Panc1 (cell line): ENCODE measurements around the gene ZNF738. TPM values are rescaled to one million over a fixed set of nuclear protein-coding genes. Genes with fewer than 3 reads are reported as not detected.

Source experiments
- ATAC-seq: fragments of 200-7000 bp; cut with Tn5 transposase; 2 replicates; pipeline ENCODE4 v1.9.1; 2020; ENCODE audit warnings: mild to moderate bottlenecking, moderate library complexity
- BruUV-seq: library from RNA; stranded (reverse); fragments of 400-500 nt; replicated peaks from 2 replicates; lab custom pipeline; 2021; lab: Mats Ljungman, UMichigan
- CTCF ChIA-PET: fragments of 300-600 bp; sonication (Branson Sonifier 250); formaldehyde crosslinking; loops from one replicate; lab custom pipeline; 2022; ENCODE audit warnings: antibody characterized with exemption; lab: Charles Lee
- POLR2A ChIA-PET: fragments of 300-600 bp; sonication (Branson Sonifier 250); formaldehyde crosslinking; loops from one replicate; lab custom pipeline; 2022; ENCODE audit warnings: antibody characterized with exemption; lab: Charles Lee
- DNase-seq: peaks from one replicate; pipeline ENCODE4 v3.0.0-alpha.2; 2010; ENCODE audit warnings: low read depth, low spot score
- H3K27ac ChIP-seq: 2 replicates; pipeline ENCODE4 v1.5.1; 2011; ENCODE audit warnings: mild to moderate bottlenecking, low read length, inconsistent platforms
- H3K27me3 ChIP-seq: fragments of 200-500 bp; sonication (Bioruptor generic); 2 replicates; pipeline ENCODE4 v1.6.0; 2014; ENCODE audit warnings: low read length, inconsistent platforms; ENCODE audit not compliant: control insufficient read depth, insufficient read depth
- H3K36me3 ChIP-seq: fragments of 200-500 bp; sonication (Bioruptor generic); 2 replicates; pipeline ENCODE4 v1.5.1; 2014; ENCODE audit warnings: inconsistent platforms, mild to moderate bottlenecking, low read length, moderate library complexity; ENCODE audit not compliant: control insufficient read depth, insufficient read depth
- H3K4me1 ChIP-seq: 2 replicates; pipeline ENCODE4 v1.5.1; 2011; ENCODE audit warnings: inconsistent platforms, mild to moderate bottlenecking, low read length, moderate library complexity; ENCODE audit not compliant: control insufficient read depth, insufficient read depth
- H3K4me3 ChIP-seq, 2 experiments: 2 replicates each; pipeline ENCODE4 v1.5.1; 2011 to 2012; ENCODE audit warnings: low read depth in 2 of 2, low read length in 2 of 2, mild to moderate bottlenecking in 2 of 2, inconsistent platforms in 1 of 2, moderate library complexity in 1 of 2
- H3K9me3 ChIP-seq: fragments of 200-500 bp; sonication (Bioruptor generic); 2 replicates; pipeline ENCODE4 v1.5.1; 2014; ENCODE audit warnings: low read depth, mild to moderate bottlenecking, inconsistent platforms, low read length, moderate library complexity; ENCODE audit not compliant: control insufficient read depth, insufficient read depth
- POLR2AphosphoS5 ChIP-seq: IDR thresholded peaks from 2 replicates; pipeline ENCODE4 v1.6.1; 2012; ENCODE audit warnings: mild to moderate bottlenecking, low read depth, low read length, moderate library complexity
- SIN3A ChIP-seq: IDR thresholded peaks from 2 replicates; pipeline ENCODE4 v1.6.1; 2012; ENCODE audit warnings: low read depth, mild to moderate bottlenecking, low read length, moderate library complexity, borderline replicate concordance; ENCODE audit not compliant: insufficient read depth
- TCF7L2 ChIP-seq: IDR thresholded peaks from 2 replicates; pipeline ENCODE4 v1.6.1; 2011; ENCODE audit warnings: mild to moderate bottlenecking, low read depth, low read length, inconsistent platforms
- in situ Hi-C: cut with HindIII; loops from 2 replicates; pipeline ENCODE4 v1.10.0; 2016; ENCODE audit warnings: low sequenced_read_pairs, low pct_unique_long_range_greater_than_20kb
- intact Hi-C: fragments of 100-400 bp; cut with micrococcal nuclease; formaldehyde crosslinking; loops from one replicate; pipeline ENCODE4 v1.10.0; 2022; ENCODE audit not compliant: unreplicated experiment
- total RNA-seq: library from RNA; stranded (reverse); gene quantifications from one replicate; pipeline ENCODE4 v1.2.1, GENCODE V29; 2021; ENCODE audit not compliant: unreplicated experiment
- TF ChIP-seq, protein P1 (sequence below), 2 experiments: IDR thresholded peaks; 2 replicates each; pipeline ENCODE4 v1.6.1; 2011 to 2012; ENCODE audit warnings: low read depth in 2 of 2, control low read depth in 1 of 2, low read length in 1 of 2, mild to moderate bottlenecking in 1 of 2, moderate library complexity in 1 of 2; ENCODE audit not compliant: insufficient read depth in 1 of 2
- TF ChIP-seq, protein P2 (sequence below): fragments of 450-650 bp; IDR thresholded peaks from 2 replicates; pipeline ENCODE4 v1.5.1; 2017; ENCODE audit warnings: mild to moderate bottlenecking

ZNF738 gene
- total RNA-seq, 1 experiment from 2014 or later, result 9.7 TPM

DNA sequence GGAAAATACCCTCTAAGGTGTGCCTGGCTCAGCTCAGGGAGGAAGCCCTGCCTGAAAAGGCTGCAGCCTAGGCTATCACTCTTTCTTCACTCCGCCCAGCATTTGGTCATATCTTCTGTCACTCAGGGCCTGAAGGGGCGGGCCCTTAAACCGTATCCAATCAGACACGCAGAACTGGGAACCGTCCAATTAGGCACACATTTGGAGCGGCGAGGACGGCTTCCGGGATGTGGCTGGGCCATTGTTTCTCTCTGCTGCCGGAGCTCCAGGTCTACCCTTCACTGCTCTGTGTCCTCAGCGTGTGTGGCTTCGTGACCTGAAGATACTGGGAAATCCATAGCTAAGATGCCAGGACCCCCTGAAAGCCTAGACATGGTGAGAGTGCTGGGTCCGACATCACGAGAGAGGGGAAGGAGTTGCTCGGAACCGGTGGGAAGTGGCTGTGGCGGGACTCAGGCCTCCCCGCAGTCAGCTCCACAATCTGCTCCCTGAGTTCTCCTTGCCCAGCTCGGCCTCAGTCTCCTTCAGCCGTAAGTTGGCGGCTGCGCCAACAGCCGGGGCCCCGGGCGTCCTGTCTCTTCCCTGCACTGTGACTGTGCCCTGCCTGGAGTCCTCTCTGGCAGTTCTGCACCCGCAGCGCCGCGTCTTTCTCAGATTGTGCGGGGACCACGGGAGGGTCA is 38.2 kb downstream of the ZNF738 start, which contains the start of gene ZNF493:
TSS of gene ZNF493 (plus strand) at position 241 of the 680 bp plus-strand sequence. CDS start at position 346, 105 bp downstream.
- intact Hi-C loops (no loop called here), in situ Hi-C loops (no loop called here)
- Histone ChIP-seq H3K27ac (peak within 1 kb of the TSS; percentile 77), H3K4me3 (peak within 1 kb of the TSS; percentile 80 to 92), H3K36me3 (peaks cover 2% of the 10 kb centered on the region; the same call in 1 of the 2 replicates), H3K27me3 (no peaks in the 10 kb centered on the region), H3K4me1 (no peaks in the 10 kb centered on the region), H3K9me3 (peaks cover 4% of the 10 kb centered on the region; the same call in 1 of the 2 replicates)
- ChIA-PET CTCF (interaction anchor here (0.8 kb wide), 1 partner anchor 68 kb away, joined by 3 read pairs; the partner anchor contains the start of gene ZNF708), POLR2A (no interaction called here)
- TF ChIP-seq, protein P1, sequence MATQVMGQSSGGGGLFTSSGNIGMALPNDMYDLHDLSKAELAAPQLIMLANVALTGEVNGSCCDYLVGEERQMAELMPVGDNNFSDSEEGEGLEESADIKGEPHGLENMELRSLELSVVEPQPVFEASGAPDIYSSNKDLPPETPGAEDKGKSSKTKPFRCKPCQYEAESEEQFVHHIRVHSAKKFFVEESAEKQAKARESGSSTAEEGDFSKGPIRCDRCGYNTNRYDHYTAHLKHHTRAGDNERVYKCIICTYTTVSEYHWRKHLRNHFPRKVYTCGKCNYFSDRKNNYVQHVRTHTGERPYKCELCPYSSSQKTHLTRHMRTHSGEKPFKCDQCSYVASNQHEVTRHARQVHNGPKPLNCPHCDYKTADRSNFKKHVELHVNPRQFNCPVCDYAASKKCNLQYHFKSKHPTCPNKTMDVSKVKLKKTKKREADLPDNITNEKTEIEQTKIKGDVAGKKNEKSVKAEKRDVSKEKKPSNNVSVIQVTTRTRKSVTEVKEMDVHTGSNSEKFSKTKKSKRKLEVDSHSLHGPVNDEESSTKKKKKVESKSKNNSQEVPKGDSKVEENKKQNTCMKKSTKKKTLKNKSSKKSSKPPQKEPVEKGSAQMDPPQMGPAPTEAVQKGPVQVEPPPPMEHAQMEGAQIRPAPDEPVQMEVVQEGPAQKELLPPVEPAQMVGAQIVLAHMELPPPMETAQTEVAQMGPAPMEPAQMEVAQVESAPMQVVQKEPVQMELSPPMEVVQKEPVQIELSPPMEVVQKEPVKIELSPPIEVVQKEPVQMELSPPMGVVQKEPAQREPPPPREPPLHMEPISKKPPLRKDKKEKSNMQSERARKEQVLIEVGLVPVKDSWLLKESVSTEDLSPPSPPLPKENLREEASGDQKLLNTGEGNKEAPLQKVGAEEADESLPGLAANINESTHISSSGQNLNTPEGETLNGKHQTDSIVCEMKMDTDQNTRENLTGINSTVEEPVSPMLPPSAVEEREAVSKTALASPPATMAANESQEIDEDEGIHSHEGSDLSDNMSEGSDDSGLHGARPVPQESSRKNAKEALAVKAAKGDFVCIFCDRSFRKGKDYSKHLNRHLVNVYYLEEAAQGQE (IDR thresholded peaks at IDR 0.05; ENCODE audit: insufficient read depth in 1 of 2, low read depth in 2 of 2, low read length in 1 of 2), result no peak
- TF ChIP-seq SIN3A (0 out of 2 replicates have a peak, but pooled peaks have one; percentile 55), POLR2AphosphoS5 (peak; percentile 70), TCF7L2 (no peak)
- TF ChIP-seq, protein P2, sequence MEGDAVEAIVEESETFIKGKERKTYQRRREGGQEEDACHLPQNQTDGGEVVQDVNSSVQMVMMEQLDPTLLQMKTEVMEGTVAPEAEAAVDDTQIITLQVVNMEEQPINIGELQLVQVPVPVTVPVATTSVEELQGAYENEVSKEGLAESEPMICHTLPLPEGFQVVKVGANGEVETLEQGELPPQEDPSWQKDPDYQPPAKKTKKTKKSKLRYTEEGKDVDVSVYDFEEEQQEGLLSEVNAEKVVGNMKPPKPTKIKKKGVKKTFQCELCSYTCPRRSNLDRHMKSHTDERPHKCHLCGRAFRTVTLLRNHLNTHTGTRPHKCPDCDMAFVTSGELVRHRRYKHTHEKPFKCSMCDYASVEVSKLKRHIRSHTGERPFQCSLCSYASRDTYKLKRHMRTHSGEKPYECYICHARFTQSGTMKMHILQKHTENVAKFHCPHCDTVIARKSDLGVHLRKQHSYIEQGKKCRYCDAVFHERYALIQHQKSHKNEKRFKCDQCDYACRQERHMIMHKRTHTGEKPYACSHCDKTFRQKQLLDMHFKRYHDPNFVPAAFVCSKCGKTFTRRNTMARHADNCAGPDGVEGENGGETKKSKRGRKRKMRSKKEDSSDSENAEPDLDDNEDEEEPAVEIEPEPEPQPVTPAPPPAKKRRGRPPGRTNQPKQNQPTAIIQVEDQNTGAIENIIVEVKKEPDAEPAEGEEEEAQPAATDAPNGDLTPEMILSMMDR, result no peak
- DNase-seq (peak; percentile 70), ATAC-seq (peak; percentile 100)
- no TSS peak for BruUV-seq

GRCh38 chr19:21398851-21399250 is 40.1 kb downstream of the ZNF738 start:
- in situ Hi-C loops (no loop called here), intact Hi-C loops (no loop called here)
- H3K9me3 ChIP-seq, result peaks cover 9% of the 10 kb centered on the region; the same call in 1 of the 2 replicates
- ChIA-PET CTCF (no interaction called here), POLR2A (no interaction called here)
- no peaks in the 10 kb centered on the region for H3K4me1 ChIP-seq
- BruUV-seq, result no TSS peak
- no peaks in the 10 kb centered on the region for H3K27me3 ChIP-seq
- DNase-seq (no peak), ATAC-seq (no peak)
- H3K27ac ChIP-seq, result no peak overlapping the region
- no peak overlapping the region for H3K4me3 ChIP-seq
- peaks cover 2% of the 10 kb centered on the region; the same call in 1 of the 2 replicates for H3K36me3 ChIP-seq
- no peak for TF ChIP-seq POLR2AphosphoS5
- TF ChIP-seq, protein P2, result no peak
- TF ChIP-seq, protein P1 (IDR thresholded peaks at IDR 0.05; ENCODE audit: insufficient read depth in 1 of 2, low read depth in 2 of 2, low read length in 1 of 2), result no peak
- no peak for TF ChIP-seq SIN3A
- TF ChIP-seq TCF7L2, result no peak
